ENCODE data around the gene KRT5.

Gene KRT5

DNA sequence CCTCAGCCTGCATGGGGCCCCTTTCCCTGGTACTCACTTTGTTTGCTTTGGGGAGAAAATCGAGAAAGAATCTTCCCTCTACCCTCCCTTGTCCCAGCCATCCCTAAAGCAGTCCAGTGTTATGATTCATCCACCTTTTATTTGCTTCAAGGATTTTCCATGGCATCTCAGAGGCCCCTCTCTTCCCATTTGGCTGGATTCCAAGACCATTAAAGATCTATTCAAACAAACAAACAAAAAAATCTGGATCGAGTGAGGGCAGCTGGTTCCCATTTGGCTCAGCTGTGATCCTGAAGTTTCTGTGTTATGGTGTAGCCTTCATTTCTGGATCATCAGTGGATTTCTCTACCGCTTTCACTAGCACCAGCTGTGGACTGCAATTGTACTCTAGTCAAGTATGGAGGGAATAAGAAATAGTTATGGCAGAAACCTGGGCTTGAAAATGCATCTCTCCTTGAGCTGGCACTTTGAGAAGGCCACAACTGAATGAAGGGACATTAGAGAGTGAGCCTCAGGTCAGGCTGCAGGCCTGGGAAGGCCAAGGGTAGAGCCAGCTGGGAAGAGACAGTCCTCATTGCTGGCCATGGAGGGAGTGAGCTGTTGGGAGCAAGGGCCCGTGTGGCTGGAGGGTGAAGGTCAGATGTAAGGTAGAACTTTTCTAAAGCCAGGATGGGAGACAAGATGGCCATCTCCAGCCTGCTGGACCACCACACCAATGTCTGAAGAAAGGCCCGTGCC is 19.1 kb upstream of the KRT5 start:
- in situ Hi-C loops (cut with HindIII; ENCODE audit: low sequenced_read_pairs), result no loop called here

DNA sequence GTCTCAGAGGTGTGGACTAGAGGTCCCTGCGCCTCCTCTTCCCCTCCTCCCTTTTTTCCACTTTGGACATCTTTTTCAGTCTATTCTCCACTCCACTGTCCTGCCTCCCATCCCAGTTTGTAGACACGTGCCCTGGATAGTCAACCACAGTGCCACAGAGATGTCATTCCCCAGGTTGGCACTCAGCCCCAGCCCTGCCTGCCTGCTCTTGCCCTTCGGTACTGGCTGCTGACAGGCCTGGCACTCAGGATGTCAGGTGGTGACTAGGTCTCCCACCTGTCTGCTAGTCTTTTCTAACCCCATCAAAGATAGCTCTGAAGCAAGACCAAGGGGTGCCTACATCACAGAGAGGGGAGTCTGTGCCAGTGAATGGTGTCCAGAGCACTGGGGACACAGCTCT is 16.9 kb upstream of the KRT5 start:
- in situ Hi-C loops (cut with HindIII; ENCODE audit: low sequenced_read_pairs), result no loop called here

DNA sequence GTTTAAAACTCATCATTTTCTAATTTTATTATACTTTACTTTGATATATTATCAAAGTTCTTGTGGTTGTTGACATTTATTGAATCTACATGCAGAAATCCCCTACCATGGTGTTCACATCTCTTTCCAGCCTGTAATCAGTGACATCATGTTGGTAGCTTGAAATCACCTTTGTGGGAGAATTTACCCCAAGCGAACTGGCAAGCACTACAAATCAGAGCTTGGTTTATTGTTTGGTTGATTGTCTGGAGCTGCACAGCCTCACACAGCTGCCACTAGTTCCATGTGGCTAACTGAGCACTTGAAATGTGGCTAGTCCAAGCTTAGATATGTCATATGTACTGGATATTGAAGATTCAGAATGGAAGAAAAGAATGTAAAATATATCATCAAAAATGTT is 15.4 kb upstream of the KRT5 start:
- in situ Hi-C loops (cut with HindIII; ENCODE audit: low sequenced_read_pairs), result no loop called here

DNA sequence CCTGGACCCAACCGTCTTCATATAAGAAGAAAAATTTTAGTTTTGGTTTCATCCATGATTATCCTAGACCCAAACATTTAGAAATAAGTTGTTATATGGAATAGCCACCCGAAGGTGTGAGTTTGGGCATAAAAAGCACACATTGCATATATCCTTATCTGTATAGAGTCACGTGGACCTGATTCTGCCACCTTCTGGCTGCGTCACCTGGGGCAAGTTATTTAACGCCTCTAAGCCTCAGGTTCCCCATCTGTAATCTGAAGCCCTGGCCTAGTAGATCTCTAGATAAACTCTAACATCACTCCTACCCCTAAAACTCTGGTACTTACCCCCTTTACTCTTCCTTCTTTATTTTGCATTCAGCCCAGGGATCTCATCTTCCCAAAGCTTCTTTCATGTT is 14.3 kb upstream of the KRT5 start:
- in situ Hi-C loops (cut with HindIII; ENCODE audit: low sequenced_read_pairs), result no loop called here

DNA sequence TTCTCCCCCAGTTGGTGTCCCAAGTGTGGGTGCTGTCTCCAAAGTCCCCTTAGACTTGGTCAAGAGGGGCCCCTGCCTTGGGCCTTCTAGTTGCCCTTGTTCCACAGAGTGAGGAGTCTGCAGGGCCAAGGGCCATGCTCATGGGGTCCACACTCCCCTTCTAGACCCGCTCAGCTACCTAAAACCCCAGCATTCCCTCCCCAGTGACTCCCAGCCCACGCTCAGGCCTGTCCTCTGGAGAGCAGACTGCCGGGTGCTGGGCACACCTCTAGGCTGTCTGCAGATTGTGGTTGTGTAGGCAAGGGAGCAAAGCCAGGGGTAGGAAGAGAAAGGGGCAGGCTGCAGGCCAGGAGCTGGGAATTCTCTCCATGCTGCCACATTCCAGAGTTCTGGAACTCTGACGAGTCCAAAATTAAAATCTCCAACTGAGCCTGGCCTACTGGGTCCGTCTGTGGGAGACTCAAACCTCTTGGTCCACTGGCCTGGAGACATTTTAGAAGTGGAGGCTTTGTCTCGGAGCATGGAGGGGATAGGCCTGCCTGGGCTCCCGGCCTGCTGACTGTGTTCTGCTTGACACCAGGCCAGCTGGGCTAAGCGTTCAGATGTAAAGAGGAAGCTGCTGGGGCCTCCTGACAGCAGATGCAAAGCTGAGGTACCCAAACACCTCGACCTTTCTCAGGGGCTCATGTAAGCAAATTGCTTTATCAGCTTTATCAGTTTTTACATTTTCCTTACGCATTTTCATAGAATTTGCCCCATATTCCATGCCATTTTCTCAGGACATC is 13.7 kb upstream of the KRT5 start:
- in situ Hi-C loops (cut with HindIII; ENCODE audit: low sequenced_read_pairs), result no loop called here

DNA sequence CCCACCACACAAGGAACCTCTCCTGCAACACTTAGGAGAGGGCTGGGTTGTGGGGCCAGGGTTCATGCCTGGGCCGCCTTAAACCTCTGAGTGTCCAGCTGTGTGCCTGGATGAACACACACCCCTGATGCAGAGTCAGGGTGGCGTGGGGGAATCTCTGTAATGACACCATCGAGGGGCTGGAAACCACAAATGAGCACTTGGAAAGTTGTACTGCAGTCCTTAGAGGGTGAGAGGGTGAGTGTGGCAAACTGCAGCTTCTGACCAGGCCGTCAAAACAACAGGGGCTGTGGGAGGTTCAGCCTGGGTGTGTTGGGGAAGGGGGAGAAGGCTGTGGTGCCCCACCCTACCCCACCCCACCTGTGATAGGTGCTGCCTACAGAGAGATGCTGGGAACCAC is 12.4 kb upstream of the KRT5 start:
- in situ Hi-C loops (cut with HindIII; ENCODE audit: low sequenced_read_pairs), result no loop called here

DNA sequence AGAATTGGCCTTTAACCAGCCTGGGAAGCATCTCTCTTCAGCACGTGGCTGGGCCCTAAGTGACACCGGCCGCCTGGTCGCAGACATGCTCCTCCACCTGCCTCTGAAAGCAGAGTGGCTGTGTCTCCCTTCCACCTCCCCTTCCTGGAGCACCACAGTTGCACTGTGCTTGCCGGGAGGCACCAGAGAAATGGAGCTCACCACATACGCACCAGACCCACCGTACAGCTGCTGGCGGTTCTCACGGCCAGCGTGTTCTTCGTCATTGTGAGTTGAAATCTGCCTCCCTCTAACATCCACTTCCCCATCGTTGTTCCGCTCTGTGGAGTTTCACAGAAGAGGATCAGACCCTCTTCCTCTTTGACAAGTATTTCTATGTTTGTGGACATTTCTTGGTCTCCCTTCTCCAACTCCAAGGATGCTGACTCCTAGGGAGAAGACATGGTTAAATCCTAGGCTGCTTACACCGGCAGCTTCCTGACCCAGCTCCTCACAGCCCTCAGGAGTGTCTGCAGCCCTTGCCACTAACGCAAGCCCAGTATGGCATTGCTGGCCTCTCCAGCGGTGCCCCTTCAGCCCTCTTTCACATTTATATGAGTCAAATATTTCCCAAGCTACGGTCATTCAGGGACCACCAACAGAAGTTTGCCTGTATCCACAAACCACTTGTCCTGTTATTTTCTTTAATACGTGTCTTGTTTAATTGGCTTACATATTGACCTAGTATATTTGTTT is 11.5 kb upstream of the KRT5 start:
- in situ Hi-C loops (cut with HindIII; ENCODE audit: low sequenced_read_pairs), result no loop called here

DNA sequence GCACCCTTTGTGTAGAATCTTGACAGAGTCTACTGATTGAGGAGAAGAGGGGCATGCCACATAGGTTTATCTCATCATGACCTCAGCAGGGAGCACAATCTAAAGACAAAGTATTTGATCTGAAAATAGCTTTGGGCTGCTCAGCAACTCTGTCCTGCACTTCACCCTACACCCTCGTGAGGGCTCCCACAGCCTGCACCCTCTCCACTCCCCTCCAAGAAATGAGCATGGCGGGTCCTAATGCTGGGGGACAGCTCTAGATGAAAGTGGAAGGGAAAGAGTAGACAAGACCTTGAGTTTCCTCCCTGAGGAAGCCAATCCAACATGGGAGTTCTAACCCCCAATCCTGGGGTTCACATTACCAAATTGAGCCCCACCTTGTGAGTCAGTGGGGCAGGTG is 10.7 kb upstream of the KRT5 start:
- in situ Hi-C loops (cut with HindIII; ENCODE audit: low sequenced_read_pairs), result no loop called here

DNA sequence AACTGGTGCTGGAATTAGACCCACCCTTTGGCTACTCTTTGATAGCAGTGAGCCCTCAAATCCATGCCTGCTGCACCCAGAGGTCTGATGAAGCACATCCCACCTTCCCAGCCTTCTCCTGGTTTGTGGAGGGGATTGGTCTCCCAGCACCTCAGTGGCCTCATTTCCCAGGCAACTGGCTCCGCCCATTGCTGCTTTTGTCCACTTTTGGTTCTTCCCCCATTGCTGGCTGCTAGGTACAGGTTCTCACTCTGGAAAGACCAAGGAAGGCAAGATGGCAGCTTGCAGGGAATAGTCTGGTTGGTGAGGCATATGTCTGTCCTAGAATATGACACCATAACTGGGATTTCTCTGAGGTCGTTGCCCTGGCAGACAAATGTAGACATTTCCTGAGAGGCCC is 10.2 kb upstream of the KRT5 start:
- in situ Hi-C loops (cut with HindIII; ENCODE audit: low sequenced_read_pairs), result no loop called here

DNA sequence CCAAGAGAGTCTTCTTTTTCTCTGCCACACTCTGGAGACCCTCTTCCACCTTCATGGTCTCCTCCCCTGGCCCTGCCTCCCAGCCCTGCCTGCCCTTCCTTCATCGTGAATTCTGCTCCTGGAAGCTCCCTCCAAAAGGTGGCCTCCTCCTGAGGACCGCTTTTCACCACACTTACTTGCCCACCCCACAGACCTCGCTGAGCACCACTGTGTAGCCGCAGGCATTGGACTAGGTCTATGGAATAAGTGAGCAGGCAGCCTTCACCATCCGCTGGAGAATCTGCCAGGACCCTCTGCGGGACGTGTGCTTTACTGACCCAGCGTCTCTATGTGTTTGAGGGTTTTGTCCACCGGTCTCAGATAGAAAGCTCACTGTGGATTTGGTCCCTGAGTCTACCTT is 9.7 kb upstream of the KRT5 start:
- in situ Hi-C loops (cut with HindIII; ENCODE audit: low sequenced_read_pairs), result no loop called here

DNA sequence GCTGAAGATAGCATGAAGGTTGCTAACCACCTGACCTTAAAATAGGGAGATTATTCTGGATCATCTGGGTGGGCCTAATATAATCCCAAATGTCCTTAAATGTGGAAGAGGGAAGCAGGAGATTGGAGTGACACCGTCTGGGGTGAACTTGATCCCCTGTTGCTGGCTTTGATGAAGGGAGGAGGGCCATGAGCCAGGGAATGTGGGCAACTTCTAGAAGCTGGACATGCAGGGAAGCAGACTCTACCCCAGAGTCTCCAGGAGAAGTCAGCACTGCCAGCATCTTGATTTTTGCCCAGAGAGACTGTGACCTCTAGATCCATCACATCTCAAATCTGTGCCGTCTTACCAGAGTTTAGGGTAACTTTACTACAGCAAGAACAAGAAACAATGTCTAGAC is 9.2 kb upstream of the KRT5 start:
- in situ Hi-C loops (cut with HindIII; ENCODE audit: low sequenced_read_pairs), result no loop called here

DNA sequence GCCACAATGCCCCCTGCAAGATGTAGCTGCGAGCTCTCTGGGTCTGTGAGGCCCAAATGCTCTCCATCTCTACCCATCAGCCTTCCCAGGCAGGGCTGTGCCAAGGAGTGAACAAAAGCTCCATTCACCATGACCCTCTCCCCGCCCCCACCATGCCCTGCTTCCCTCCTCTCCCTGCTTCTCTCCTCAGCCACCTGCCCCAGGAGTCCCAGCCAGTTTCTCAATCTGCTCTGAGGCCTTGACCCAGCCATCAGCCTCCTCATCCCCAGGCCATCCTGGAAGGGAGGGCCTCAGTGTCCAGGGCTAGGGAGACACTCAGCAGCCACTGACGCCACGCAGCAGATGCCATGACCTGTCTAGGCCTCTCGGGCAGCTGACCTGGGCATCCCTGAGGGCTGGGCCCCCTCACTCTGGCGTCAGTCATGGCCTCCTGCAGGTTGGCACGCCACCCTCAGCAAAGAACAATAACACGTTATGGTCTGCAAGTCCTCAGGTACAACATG is 8.5 kb upstream of the KRT5 start:
- in situ Hi-C loops (cut with HindIII; ENCODE audit: low sequenced_read_pairs), result no loop called here

DNA sequence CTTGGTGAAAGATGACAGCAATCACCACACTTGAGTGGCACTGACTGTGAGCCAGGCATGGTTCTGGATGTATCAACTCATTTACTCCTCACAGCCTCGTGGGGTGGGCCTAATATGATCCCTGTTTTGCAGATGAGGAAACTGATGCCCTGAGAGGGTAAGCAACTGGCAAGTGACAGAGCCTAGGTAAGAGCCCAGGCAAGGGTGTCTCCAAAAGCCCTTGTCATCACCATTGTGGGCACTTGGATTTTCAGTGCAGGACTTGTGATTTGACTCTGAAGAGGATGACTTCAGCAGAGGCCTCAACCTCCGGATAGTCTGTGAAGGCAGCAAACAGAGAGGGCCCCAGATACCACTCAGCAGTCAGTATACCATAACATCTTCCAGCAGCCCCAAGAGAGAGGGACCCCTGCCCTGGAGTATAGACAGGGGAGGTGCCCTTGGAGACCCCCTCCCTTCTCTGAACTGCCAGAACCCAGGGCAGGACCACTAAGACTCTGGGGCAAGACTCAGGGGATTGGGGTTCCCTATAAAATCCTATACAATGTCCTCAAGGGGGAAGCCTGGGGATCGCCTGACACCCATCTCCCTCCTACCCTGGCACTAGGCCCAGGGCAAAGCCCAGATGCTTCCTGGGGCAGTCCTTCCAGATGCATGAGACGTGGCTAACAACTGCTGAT is 7.1 kb upstream of the KRT5 start:
- in situ Hi-C loops (cut with HindIII; ENCODE audit: low sequenced_read_pairs), result no loop called here

DNA sequence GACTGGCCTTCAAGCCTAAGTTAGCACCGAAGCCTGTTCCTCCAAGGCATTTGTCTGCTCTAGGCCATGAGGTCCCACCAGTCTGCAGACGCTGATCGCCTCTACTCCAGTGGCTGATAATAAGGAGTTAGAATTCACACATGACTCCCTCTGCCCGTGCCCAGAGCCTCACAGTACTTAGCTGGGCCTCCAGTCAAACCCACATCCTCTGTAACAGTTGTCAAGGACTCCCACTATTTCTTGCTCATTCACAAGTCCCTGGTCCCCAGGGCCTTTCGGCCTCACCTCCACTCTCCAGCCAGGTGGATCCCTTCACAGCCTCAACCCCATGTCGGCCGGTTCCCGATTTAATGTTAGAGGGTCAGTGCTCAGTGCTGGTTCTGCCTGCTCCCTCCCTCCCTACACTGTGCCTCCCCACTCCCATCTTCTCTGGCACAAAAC is 6.3 kb upstream of the KRT5 start:
- in situ Hi-C loops (cut with HindIII; ENCODE audit: low sequenced_read_pairs), result no loop called here

DNA sequence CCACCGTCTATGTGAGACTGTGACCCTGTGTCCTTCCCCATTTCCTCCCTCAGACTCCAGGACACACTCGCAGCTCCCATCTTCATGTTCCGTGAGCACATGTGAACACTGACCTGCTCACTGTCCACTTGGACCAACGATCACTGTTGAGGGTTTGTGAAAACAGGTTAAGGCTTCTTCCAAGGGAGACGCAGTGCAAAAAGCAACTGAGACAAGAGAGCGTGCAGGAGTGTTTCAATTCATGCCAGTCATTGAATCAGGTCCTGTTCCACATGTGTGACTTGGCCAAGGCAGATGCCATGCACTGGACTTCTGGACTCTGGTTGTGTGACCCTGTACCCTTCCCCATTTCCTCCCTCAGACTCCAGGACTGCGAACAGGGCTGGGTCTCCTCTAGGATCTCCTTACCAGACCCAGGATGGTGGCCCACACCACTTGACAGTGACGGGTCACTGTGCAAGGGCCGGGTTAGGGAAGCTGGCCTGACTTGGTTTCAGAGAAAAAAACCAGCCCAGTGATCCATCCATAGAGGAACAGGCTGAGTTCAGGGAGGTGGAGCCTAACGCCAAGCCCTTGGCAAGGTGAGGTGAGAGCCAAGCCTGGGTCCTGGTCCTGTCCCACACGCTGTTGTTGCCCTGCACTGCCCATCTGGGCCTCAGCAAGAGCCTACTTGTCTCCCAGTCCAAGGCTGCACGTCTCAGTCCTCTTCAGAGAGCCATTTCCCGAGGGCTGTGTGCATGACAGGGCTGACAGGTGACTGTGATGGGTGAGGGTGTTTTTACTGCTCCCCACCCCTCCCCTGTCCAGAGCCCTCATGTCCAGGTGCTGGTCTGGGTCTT is 5.7 kb upstream of the KRT5 start:
- in situ Hi-C loops (cut with HindIII; ENCODE audit: low sequenced_read_pairs), result no loop called here

DNA sequence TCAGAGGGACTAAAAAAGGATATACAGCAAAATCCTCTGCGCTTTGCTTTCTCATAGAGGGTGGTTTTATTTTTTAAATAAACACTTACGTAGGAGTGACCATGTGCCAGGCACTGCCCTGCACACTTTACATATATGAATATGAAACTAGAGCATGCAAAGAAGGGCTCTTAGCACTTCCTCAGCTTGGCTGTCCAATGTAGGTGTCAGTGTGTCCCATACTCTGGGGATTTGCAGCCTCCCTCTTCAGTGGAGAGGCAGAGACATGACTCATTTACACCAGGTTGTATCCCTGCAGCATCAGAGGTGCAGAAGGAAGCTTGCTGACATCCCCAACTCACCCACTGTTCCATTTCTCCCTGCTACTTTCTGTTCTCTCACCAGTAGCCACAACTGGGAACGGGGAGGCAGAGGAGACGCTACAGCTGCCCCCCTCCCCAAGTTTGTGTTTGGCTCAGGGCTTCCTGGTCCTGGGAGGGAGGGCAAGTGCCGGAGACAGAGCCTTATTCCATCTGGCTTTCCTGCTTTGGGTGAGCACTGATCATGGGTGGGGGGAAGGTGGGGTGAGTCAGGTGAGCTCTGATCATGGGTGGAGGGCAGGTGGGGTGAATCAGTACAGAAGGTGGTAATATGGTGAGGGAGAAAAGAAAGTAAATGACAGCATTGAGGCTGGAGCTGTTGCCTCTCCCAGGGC is 4.9 kb upstream of the KRT5 start:
- in situ Hi-C loops (cut with HindIII; ENCODE audit: low sequenced_read_pairs), result no loop called here

DNA sequence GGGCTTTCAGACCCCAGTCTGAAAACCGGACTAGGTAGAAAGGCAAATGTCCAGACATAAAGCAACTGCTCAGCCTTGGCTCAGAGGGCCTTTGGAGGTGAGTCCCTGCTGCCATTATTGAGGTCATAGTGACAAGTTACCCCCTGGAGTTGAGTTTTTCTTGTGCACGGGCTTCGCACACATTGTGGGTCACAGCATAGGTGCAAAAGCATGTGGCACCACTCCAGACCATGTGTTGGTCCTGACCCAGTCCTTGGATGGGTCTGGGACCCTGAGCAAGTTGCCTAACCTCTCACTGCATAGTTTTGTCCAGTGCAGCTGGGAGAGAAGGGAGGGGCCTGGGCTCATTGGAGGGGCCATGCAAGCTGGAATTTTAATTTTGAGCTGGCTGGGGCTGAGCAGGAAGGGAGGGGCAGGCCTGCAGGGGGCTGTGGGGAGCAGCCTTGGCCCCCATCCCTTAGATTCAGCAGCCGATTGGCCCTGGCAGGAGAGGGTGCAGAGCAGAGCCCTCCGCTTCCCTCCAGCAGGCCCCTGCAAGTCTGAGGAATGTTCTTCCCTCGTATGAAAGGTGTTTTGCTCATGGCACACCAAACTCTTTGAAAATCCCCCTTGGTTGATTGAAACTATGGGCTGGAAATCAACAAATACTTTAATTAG is 4.2 kb upstream of the KRT5 start:
- in situ Hi-C loops (cut with HindIII; ENCODE audit: low sequenced_read_pairs), result no loop called here

DNA sequence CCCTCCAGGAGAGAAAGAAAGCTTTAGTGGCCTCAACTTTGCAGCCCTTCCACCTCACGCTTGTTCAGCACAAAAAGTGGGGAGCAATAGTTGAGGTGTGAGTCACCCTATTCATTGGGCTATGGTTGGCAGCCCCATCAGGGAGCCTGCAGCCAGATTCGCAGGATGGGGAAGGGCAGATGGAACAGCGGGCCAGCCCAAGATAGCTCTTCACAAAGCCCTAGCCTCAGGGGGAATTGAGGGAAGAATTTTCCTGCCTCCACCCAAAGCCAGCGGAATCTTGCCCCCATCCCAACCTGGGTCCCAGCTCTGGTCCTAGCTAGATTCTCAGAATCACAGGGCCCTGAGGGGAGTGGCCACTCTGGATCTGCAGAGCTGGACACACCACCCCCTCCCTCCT is 3.6 kb upstream of the KRT5 start:
- in situ Hi-C loops (cut with HindIII; ENCODE audit: low sequenced_read_pairs), result no loop called here

DNA sequence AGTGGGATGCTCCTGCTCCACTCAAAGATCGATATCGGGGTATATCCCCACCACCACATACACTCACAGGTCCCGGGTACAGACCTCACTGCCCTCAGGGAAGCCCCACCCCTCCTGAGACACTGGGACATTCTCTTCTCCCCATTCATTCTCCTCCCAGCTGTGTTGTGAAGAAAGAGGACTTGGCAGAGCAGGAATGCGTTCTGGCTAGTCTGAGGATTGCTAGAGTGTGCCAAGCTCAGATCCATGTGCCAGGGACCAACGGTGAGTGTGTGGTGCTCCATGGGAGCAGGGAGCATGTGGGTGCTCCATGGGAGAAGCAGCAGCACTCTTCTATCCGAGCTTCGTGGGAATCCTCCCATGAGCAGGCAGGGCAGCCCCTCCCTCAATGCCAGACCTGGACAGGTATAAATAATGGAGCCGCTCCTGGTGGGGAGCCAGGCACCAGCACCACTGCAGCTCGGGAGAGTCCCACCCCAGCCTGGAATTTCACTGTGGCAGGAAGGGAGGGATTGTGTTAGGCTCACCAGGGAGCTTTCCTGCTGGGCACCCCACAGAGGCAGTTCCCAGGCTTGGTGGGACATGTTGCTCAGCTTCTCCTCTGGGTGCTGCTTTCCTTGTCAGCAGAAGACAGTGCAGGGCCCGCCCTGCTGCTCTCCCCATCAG is 2.3 kb upstream of the KRT5 start:
- in situ Hi-C loops (cut with HindIII; ENCODE audit: low sequenced_read_pairs), result no loop called here
